Activated T-cell treated with anti-CD3 and anti-CD28 coated beads for 1 hour (primary cell): Measurements from ENCODE around the gene SBF1.
"Not testable (repeated sequence)": the region's sequence is repeated elsewhere in the genome, so short reads cannot be mapped to it uniquely, and the experiment has no call there.

Source experiments
- DNase-seq: peaks from one replicate; pipeline ENCODE4 v3.0.0-alpha.2; 2020; ENCODE audit warnings: low read depth

The SBF1 gene

DNA sequence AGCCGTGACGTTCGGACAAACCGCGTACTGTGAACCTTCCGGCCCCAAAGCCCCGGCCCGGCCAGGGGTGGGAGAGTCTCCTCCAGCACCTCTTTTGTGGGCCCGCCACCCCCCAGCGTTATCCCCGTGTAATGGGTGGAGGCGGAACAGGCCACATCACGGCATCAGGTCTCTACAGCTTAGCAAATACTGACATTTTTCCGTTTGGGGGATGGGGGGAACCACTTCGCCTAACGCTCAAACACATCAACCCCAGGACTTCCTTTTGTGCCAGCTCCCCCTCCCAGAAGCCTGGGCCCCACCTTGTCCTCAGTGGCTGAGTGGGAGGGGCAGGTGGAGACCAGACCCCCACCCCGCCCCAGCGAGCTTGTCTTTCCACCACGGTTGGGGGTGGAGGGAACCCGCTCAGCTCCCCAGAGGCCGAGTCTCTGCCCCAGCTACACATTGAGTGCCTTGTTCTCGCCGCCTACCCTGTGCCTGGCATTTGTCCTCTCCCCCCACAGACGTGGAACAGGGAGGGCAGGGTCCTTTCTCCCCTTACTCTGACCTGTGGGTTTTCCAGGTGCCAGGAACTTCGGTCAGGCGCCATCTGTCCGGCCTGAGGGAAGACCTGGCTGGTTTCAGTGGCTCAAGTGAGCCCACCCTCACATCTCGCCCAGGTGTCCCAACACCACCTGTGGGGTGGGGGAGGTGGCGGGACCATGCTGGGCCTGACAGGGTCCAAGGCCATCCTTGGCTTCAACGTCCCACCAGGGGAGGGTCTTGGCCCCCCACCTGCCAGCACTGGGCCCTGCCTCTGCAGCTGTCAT is 29.6 kb downstream of the SBF1 start:
- peak; percentile 23 for DNase-seq

DNA sequence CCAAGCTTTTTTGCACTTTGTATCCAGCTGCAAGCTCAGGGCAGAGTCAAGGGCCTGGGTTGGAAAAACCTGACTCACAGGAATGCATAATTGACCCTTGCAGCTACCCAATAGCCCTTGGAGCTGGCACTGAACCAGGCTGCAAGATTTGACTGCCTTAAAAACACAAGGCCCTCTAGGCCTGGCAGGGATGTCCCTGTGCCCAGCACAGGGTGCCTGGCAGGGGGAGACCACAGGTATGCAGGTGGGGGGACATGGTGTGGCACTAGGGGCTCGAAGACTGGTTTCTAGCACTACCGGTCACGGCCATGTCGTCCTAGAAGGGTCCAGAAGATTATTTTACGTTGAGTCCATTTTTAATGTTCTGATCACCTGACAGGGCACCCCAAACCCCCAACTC is 30.2 kb downstream of the SBF1 start:
- no peak for DNase-seq

DNA sequence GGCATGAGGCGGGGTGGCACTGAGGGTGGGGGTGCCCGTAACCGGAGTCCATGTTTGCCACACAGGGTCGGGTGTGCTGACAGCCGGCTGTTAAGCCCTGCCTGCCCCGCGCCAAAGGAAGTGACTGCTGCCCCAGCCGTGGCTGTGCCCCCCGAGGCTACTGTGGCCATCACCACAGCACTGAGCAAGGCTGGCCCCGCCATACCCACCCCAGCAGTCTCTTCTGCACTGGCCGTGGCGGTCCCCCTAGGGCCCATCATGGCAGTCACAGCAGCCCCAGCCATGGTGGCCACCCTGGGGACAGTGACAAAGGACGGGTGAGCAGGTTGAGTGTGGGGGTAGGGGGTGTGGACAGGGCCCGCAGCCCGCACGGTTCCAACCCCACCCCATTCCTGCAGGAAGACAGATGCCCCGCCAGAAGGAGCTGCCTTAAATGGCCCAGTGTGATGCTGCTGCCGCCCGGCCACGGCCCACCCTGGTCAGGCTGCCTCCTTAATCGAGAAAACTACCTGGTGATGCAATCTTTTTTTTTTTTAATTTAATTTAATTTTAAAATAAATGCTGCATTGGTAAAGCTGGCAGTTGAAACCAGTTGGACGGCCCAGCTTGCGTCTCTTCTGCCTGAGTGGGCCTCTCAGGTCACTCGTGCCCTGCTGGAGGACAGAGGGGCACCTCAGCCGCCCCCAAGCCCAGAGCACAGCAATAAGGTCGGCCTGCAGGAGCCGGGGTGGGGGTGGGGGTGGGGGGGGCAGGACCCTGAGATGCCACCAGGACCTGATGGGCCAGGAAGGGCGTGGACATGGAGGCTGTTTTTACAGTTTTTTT is 30.8 kb downstream of the SBF1 start:
- DNase-seq, result no peak

DNA sequence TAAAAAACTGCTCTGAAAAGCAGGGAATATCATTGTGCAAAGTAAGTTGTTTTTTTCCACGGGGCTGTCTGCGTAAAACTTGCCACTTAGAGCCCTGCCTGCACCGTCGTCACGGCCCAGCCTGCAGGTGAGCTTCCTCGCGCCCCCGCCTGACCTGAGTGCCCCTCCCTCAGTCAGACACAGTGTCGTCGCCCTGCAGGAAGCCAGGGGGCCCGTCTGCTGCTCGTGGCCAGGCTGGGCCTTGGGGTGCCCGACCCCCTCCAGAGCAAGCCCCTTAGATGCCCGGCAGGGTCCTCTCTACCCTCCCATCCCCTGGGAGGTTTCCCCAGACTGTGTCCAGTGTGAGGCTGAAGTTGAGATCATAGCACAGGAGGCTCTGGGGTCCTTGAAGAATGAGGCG is 31.6 kb downstream of the SBF1 start:
- no peak for DNase-seq

DNA sequence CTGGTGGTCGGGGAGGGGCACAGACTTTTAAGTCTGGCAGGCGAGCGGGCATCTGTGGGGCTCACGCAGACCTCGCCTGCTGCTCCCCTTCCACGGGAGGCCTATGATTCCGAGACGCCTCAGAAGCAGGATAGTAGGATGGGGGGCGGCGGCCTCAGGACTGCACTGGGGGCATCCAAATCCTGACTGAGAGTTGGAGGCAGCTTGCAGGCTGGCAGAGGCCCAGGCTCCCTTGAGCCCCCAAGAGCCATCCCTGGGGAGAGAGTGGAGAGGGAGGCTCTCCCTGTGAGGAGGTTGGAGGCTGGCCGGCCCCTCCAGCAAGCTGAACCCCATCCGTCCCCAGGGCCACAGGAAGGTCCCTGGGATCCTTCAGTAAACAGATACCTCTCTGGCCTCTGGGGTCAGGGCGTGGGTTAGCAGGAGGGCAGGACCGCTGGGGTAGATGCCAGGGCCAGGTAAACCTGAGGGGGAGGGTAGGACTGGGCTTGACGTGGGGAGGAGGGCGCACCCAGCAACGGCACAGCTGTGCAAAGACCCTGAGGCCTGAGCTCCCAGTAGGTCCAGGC is 33.3 kb downstream of the SBF1 start:
- DNase-seq, result no peak

DNA sequence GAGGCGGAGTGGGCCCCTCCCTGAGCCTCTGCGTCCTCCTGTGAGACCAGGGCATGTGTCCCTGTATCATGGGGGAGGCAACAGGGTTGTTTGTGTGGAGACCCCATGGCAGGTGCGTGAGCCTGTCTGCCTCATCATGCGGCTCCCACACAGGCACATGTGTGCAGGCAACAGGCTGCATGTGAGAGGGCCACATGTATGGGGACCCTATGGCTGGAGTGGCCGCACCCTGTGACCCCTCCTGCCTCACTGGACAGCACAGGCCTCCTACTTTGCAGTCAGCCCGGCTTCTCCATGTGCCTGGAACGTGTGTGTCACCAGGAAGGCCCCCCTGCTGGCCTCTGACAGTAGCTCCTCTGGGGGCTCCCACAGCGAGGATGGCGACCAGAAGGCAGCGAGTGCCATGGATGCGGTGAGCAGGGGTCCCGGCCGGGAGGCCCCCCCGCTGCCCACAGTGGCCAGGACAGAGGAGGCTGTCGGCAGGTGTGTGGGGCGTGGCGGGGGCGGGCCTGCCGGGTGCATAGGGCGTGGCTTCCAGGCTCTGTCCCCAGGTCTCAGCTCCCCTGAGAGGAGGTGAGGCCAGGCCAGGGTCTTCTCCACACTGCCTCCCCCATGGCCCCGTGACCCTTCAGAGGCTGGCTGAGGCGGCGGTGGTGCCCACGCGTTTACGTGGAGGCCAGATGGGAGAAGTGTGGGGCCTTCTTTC is 34.1 kb downstream of the SBF1 start:
- no peak for DNase-seq

DNA sequence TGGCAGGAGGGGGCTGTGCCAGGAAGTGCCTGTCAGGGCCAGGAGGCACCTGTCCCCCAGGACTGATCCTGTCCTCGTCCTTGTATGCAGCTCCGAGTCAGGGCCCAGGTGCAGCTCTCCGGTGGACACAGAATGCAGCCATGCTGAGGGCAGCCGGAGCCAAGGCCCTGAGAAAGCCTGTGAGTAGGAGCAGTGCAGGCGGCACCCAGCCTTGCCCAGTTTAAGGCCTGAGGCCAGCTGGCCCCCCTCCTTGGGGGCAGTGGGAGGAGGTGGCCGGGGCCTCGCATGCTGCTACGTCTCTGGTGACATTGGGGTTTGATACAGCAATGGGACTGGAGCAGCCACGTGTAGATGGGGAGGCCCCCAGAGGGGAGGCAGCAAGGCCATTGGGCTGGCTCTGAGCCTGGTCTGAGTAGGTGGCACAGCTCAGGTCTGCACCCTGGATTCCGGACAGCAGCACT is 34.9 kb downstream of the SBF1 start:
- DNase-seq, result no peak

DNA sequence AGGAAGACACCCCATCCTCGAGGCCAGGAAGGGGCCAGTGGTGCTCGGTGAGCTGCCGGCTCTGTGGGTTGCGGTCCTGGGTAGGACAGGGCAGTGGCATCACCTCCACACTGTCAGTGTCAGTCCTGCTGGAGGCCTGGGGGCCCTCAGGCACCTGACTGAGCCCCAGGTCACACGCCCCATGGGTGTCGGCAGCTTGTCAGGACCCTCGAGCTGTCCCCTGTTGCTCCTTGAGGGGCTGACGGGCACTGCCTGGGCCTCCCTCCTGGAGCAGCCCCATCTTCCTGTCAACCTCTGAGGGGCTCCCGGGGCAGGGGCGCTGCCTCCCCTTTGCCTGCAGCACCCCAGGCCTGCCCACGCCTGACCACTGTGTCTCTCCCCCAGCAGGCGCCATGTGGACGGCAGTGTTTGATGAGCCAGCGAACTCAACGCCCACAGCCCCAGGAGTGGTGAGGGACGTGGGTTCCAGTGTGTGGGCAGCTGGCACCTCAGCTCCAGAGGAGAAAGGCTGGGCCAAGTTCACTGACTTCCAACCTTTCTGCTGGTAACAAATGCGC is 35.4 kb downstream of the SBF1 start:
- DNase-seq, result no peak

DNA sequence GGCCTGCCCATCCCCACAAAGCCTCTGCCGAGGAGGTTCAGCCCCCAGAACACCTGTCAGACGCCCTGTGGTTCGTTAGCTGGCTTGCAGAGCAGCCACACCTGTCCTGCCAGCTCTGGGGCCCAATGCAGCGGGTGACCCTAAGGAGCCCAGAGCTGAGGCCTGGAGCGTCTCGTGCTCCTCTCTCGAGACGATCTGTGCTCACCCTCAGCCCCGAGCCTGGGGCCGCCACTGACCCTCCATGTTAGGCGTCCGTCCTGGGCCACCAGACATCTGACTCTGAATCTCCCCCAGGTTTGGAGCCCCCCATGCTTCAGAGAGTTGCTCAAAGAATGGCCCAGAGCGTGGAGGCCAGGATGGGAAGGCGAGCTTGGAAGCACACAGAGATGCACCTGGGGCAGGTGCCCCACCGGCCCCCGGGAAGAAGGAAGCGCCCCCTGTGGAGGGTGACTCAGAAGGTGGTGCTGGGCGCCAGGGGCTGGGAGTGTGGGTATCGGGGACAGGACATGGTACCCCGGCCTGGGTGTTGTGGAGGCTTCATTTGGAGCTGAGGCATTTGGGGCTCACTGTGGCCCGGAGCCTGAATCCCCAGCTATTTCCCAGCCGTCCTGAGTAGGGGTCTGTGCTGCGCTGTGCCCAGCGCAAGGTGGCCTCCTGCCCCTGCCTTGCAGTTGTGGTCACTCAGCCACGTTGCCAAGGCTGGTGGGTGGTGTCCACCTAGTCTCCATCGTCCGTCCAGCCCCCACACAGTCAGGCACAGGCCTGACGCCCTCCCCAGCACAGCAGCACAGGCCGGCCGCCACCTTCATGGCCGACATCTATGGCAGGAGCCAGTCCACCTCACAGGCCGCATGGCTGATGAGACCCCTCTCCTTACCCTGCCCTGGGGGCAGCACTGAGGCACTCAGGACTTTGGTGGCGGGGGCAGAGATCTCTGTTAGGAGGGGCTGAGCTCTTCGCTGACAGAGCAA is 36.2 kb downstream of the SBF1 start:
- DNase-seq, result no peak

DNA sequence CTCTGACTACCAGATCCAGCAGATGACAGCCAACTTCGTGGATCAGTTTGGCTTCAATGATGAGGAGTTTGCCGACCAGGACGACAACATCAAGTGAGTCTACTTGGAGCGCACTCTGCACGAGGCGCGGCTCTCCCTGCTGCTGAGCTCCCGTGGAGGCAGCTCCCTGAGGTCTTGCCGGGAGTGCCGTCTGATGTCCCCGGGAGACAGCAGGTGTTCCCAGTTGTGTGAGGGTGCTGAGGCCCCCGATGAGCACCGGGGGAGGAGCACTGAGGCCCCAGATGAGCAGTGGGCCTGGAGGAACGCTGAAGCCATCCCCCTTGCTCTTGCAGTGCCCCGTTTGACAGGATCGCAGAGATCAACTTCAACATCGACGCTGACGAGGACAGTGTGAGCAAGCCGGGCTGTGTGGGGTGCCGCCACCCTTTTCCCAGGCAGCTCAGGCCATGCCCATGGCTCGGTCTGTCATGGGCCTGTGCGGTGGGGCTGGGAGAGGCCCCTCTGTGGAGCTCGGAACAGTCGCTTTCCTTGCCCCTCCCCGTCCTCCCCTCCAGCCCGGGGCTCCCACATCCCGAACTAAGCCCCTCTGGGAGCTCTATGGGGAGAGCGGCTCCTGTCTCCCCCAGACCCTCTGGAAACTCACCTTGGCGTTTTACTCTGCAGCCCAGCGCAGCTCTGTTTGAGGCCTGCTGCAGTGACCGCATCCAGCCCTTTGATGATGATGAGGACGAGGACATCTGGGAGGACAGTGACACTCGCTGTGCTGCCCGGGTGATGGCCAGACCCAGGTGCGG is 37.1 kb downstream of the SBF1 start:
- DNase-seq, result no peak

DNA sequence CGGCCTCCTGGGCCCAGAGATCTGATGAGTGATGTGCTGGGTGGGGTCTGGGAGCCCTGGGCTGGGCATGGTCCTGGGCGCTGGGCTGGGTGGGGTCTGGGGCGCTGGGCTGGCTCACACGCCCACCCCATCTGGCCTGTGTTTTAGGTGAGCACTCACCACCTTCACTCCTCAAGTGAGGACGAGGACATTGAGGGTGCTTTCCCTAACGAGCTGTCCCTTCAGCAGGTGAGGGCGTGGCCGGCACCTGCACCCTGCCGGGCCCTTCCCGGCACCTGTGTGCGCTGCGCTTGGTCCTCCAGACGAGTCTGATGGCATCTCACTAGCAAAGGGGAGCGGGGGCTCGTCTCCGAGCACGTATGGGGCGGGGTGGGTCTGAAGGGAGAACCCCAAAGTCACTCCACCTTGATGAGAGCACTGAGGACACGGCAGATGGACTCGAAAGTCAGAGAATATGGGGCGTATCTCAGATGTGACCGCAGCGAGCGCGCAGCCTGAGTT is 37.9 kb downstream of the SBF1 start:
- no peak for DNase-seq

DNA sequence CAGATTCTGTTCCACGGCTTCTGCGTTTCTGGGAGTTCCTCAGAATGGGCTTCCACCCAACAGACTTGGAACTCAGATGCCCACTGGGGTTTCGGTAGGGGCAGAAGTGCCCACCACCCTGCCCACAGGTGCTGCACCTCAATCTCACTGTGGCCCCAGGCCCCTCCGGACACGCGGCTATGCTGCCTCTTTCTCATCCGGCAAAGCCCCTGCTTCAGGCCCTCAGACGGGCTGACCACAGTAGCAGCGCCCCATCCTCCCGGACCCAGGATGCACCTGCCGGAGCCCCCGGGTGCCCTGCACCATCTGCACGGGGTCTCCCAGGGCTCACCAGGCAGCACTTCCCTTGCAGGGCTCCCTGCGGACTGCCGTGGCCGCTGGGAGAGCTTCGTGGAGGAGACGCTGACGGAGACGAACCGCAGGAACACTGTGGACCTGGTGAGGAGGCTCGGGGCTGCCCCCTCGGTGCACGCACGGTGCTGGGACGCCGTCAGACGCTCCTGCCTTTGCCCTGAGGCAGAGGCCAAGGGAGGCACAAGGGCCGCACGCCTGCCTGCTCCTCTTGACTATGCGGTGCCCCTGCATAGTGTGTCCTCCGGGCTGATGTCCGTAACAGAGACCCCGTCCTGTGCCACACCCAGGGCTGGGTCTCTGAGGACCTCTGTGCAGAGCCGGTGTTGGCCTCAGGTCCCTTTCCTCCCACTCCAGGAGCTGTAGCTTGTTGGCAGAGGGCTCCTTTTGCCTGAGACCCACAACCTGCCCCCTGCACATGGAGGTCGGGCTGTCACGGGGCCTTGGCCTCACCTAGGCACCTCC is 38.6 kb downstream of the SBF1 start:
- no peak for DNase-seq

DNA sequence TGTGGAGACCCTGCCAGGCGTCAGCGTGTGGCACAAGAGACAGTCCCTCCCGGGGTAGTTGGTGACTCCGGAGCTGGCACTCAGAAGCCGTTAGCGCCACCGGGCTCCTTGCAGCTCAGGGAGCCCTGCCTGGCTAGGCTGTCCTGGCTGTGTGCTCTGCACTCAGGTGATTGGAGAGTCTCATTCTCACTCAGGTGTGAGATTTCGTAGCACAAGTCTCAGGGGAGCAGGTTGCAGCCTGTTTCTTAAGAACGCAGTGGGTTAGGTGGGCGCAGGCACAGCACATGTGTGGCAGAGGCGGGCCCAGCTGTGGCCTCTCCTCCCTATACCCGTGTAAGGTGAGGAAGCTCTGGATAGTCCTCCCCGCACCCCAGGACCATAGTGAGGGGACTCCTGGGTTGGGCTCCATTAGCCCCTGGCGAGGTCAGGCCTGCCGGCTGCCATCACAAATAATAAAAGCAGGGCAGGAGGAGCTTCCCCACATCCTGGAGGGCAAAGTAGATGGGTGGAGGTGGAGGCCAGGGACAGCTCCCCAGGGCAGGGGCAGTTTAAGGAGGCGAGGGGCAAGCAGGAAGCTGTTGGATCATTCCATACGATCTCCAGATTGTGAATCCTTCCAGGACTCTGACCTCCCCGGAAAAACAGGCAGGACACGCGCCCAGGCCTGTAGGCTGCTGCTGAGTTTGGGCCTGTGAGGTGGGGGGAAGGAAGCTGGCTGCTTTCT is 39.4 kb downstream of the SBF1 start:
- DNase-seq, result no peak

DNA sequence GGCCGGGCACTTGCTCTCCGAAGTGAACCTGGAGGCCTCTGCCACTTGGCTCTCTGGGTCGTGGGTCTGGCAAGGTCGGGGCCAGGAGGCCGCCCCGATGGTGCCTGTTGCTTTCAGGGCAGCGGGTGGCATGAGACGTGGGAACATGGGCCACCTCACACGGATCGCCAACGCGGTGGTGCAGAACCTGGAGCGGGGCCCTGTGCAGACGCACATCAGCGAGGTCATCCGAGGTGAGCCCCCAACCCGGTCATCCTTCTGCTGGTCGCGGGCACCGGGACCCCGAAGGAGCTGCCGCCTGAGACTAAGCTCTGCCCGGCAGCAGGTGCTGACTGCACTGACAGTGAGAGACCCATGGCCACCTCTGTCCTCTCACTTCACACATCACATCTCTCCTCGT is 40.0 kb downstream of the SBF1 start:
- DNase-seq, result no peak

DNA sequence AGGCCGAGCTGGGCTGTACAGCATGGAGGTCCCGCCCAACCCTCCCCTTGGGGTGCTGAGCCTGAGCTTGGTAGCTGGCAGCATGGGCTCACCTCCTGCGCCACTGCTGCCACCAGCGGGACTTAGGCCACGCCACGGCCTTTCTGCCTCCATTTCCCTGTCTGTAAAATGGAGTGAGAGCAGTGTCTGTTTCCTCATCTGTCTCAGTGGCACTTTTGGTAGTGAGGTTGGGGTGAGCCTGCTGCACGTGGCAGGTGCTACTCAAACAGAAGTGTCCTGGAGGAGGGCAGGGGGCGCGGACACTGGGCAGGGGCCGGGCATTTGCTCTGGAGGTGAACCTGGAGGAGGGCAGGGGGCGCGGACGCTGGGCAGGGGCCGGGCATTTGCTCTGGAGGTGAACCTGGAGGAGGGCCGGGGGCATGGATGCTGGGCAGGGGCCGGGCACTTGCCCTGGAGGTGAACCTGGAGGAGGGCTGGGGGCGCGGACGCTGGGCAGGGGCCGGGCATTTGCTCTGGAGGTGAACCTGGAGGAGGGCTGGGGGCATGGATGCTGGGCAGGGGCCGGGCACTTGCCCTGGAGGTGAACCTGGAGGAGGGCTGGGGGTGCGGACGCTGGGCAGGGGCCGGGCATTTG is 41.8 kb downstream of the SBF1 start:
- not testable (repeated sequence) for DNase-seq

DNA sequence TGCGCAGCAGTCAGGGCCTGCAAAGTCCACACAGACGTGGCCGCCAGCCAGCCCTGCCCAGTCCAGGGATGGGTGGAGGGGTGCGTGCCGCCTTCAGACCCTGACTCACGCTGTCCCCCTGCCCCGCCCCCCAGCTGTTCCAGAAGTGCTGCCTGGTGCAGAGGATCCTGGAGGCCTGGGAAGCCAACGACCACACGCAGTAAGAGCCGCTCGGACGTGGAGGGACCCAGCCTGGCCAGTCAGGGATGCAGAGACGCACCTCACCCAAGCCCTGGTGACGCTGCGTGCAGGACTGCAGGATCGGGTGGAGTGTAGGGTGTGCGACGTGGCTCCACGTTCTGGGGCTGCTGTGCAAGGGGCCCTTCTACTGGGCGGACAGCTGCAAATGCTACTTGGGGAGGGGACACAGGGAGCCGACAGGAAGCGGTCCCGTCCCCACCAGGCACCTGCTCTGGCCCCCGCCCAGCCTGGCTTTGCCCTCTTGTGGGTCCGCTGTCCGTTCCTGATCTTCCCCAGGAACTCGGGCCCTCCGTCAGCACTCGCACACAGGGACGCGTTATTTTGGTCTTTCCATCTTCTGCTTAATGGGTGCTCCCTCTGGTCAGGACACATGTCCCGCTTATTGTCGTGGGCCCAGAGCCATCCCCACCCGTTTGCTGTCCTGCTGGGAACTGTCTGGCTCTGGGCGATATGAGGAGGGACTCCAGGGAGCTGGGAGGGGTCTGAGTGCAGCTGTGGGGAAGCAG is 42.5 kb downstream of the SBF1 start:
- DNase-seq, result no peak
